Testis (tissue), 3 donors: Measurements from ENCODE around the gene TRPV5. TPM values are rescaled to one million over a fixed set of nuclear protein-coding genes. Genes with fewer than 3 reads are reported as not detected.

Experiments
- DNase-seq: peaks from one replicate; pipeline ENCODE4 v3.0.0-alpha.2; 2019
- H3K27ac ChIP-seq, 2 donors: fragments of 200-600 bp; sonication (generic); one replicate each; pipeline ENCODE4 v1.5.1; 2019
- H3K27me3 ChIP-seq: fragments of 200-600 bp; sonication (generic); one replicate; pipeline ENCODE4 v1.5.1; 2019
- H3K36me3 ChIP-seq: fragments of 200-600 bp; sonication (generic); one replicate; pipeline ENCODE4 v1.5.1; 2017; ENCODE audit warnings: low read depth; ENCODE audit errors: missing control alignments
- H3K4me1 ChIP-seq: fragments of 200-600 bp; sonication (generic); one replicate; pipeline ENCODE4 v1.5.1; 2019
- H3K4me3 ChIP-seq, 2 donors: fragments of 200-600 bp; sonication (generic); one replicate each; pipeline ENCODE4 v1.5.1; 2017 to 2019
- H3K9me3 ChIP-seq: fragments of 200-600 bp; sonication (generic); one replicate; pipeline ENCODE4 v1.5.1; 2017
- POLR2A ChIP-seq: fragments of 450-650 bp; IDR thresholded peaks from one replicate; pipeline ENCODE4 v1.6.1; 2017; ENCODE audit warnings: antibody characterized with exemption, mild to moderate bottlenecking, moderate library complexity
- WGBS, 2 donors: methylation state at CpG; one replicate each; pipeline ENCODE4 v1.1.5; 2018; 5-methylcytosine and 5-hydroxymethylcytosine counted together
- intact Hi-C: fragments of 100-400 bp; cut with DNase I; formaldehyde crosslinking; loops from one replicate; pipeline ENCODE4 v1.15.1; 2023; ENCODE audit warnings: low total_unique reads
- polyA plus RNA-seq: library from polyadenylated mRNA; stranded (reverse); fragments of 350-450 nt; fragmentation: Illumina TruSeq; extraction: RNeasy Lipid Tissue Mini Kit (QIAGEN cat#74804); gene quantifications from one replicate; pipeline ENCODE4 v1.2.3, GENCODE V29; 2014; ENCODE audit warnings: low read depth, low replicate concordance; ENCODE audit not compliant: insufficient read depth
- total RNA-seq, 2 donors: library from RNA; depleted of rRNA; stranded (reverse); fragments of >200 nt; gene quantifications; one replicate each; pipeline ENCODE4 v1.2.3, GENCODE V29; 2016
- TF ChIP-seq, protein P1 (sequence below), 3 experiments: fragments of 450-650 bp in 2 of 3; fragments of 200-600 bp in 1 of 3; sonication (generic) in 1 of 3; IDR thresholded peaks; one replicate each; pipeline ENCODE4 v1.5.1; 2016 to 2019; ENCODE audit warnings: antibody characterized with exemption in 3 of 3, mild to moderate bottlenecking in 2 of 3, moderate library complexity in 1 of 3

Gene TRPV5
- total and polyA plus RNA-seq, 3 donors from 2014 or later: 0.57 to 2.1 (median 1.4) TPM

DNA sequence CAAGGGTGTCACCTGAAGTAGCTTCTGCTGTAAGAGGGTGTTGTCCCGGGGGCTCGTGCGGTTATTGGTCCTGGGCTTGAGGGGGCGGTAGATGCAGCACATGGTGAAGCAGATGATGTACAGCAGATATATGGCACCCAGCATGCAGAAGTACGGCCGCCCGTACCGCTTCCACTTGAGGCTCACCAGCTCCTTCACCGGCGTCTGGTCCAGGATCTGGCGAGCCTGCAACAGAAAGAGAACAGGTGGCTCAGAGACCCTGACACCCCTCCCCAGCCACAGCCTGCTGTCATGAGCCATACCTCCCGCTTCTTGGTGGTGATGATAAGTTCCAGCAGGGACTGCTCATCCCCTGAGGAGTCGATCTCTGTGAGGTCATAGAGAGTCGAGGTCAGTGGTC, 58.1 kb downstream of the TRPV5 start:
- H3K4me3 ChIP-seq: no peak overlapping the region
- no peak overlapping the region for H3K27ac ChIP-seq
- DNase-seq: no peak
- intact Hi-C loops: no loop called here
- no peaks in the 10 kb centered on the region for H3K27me3 ChIP-seq
- no peaks in the 10 kb centered on the region for H3K9me3 ChIP-seq
- no peak for TF ChIP-seq POLR2A
- TF ChIP-seq, protein P1, sequence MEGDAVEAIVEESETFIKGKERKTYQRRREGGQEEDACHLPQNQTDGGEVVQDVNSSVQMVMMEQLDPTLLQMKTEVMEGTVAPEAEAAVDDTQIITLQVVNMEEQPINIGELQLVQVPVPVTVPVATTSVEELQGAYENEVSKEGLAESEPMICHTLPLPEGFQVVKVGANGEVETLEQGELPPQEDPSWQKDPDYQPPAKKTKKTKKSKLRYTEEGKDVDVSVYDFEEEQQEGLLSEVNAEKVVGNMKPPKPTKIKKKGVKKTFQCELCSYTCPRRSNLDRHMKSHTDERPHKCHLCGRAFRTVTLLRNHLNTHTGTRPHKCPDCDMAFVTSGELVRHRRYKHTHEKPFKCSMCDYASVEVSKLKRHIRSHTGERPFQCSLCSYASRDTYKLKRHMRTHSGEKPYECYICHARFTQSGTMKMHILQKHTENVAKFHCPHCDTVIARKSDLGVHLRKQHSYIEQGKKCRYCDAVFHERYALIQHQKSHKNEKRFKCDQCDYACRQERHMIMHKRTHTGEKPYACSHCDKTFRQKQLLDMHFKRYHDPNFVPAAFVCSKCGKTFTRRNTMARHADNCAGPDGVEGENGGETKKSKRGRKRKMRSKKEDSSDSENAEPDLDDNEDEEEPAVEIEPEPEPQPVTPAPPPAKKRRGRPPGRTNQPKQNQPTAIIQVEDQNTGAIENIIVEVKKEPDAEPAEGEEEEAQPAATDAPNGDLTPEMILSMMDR (IDR thresholded peaks at IDR 0.05): no peak
- no peaks in the 10 kb centered on the region for H3K36me3 ChIP-seq
- H3K4me1 ChIP-seq: no peaks in the 10 kb centered on the region
- 86 to 92% methylated on average over 6 to 14 of the region's 14 CpGs for WGBS, 2 donors

DNA sequence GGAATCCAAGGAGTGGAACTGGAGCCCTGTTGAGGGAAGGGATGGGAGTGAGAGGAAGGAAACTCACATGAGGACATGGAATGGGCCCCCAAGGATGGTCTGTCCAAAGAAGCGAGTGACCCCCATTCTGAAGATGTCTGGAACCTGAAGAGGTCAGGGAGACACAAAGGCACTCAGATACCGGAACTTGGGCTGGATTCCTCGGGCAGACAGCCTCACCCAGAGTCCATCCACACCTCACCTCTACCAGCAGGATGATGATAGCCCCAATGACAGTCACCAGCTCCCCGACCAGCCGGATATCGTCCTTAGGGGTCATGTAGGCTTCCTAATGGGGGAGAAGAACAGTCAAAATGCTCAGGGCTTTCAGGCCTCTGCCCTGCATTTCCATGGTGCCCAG, 58.7 kb downstream of the TRPV5 start:
- TF ChIP-seq, protein P1 (IDR thresholded peaks at IDR 0.05): no peak
- TF ChIP-seq POLR2A: no peak
- Histone ChIP-seq H3K9me3 (no peaks in the 10 kb centered on the region), H3K27me3 (no peaks in the 10 kb centered on the region), H3K27ac (no peak overlapping the region), H3K36me3 (no peaks in the 10 kb centered on the region), H3K4me1 (no peaks in the 10 kb centered on the region), H3K4me3 (no peak overlapping the region)
- 90 to 94% methylated on average over 6 of the region's 6 CpGs for WGBS, 2 donors
- intact Hi-C loops: no loop called here
- no peak for DNase-seq

DNA sequence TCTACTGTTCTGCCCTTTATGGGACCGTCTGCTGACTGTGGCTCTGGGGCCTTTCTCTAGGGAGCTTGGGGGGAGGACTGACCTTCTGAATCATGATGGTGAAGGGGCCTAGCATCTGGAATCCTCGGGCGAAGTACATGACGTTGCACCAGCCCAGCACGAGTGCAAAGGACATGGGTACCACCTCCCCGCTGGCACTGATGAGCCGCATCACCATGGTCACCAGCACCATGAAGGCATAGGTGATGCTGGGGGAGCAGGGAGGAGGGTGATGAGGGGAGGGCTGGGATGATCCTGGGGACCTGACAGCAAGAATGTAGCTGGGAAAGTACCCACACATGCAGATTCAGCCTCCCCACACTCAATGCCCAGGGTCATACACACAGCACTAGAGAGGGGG, 59.1 kb downstream of the TRPV5 start:
- H3K4me3 ChIP-seq: no peak overlapping the region
- H3K27me3 ChIP-seq: no peaks in the 10 kb centered on the region
- DNase-seq: no peak
- H3K36me3 ChIP-seq: no peaks in the 10 kb centered on the region
- no peaks in the 10 kb centered on the region for H3K4me1 ChIP-seq
- H3K9me3 ChIP-seq: no peaks in the 10 kb centered on the region
- H3K27ac ChIP-seq: no peak overlapping the region
- intact Hi-C loops: no loop called here
- WGBS, 2 donors: 87 to 94% methylated on average over 7 of the region's 7 CpGs
- TF ChIP-seq, protein P1 (IDR thresholded peaks at IDR 0.05): no peak
- no peak for TF ChIP-seq POLR2A

DNA sequence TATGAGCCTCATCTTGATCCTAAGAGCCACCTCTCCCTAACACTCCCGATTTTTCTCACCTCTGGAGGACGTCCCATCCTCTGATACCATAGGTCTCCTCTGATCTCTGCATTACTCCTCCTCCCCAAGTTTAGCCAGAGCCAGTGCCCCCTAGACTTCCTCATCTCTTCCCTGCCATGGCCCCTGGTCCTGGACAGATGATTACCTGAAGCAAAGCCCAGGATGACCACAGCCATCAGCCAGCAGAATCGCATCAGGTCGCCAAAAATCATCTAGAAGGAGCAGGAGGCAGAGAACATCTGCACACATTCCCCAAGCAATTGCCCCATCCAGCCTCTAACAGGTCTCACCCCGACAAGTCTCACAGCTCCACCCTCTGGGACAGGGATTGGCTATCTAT, 59.7 kb downstream of the TRPV5 start:
- Histone ChIP-seq H3K4me1 (no peaks in the 10 kb centered on the region), H3K27ac (no peak overlapping the region), H3K4me3 (no peak overlapping the region), H3K9me3 (no peaks in the 10 kb centered on the region), H3K36me3 (no peaks in the 10 kb centered on the region), H3K27me3 (no peaks in the 10 kb centered on the region)
- intact Hi-C loops: no loop called here
- WGBS, 2 donors: 94 to 98% methylated on average over 5 of the region's 5 CpGs
- no peak for TF ChIP-seq POLR2A
- TF ChIP-seq, protein P1 (IDR thresholded peaks at IDR 0.05): no peak
- DNase-seq: no peak

DNA sequence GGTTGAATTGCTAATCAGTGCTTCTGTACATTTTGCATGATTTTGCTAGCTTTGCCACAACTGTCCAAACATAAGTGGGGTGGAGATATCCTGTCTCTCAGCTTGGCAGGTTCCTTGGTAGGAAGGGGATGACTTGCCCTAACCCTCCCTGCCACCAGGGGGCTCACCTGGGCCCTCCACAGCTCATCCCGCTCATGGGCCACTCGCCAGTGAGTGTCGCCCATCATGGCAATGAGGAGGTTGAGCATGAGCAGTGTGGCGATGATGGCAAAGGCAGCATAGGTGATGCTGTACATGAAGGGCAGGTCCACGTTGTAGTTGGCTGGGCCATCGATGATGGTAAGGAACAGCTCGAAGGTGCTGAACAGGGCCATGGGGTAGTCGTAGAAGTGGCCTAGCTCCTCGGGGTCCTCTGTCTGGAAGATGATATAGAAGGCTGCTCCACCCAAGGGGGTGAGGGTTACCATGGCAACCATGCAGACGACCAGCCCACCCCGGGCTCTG, 60.2 kb downstream of the TRPV5 start:
- no peaks in the 10 kb centered on the region for H3K9me3 ChIP-seq
- TF ChIP-seq, protein P1 (IDR thresholded peaks at IDR 0.05): peak in 2 of 3 experiments; percentile 44 to 51
- TF ChIP-seq POLR2A: no peak
- DNase-seq: peak; percentile 55
- no peaks in the 10 kb centered on the region for H3K4me1 ChIP-seq
- intact Hi-C loops: no loop called here
- 84 to 93% methylated on average over 11 of the region's 11 CpGs for WGBS, 2 donors
- H3K27me3 ChIP-seq: no peaks in the 10 kb centered on the region
- no peak overlapping the region for H3K27ac ChIP-seq
- no peak overlapping the region for H3K4me3 ChIP-seq
- H3K36me3 ChIP-seq: no peaks in the 10 kb centered on the region
